HT-29 (cell line): ENCODE measurements around the gene MT1G. TPM values are rescaled to one million over a fixed set of nuclear protein-coding genes. Genes with fewer than 3 reads are reported as not detected.
"Not testable (repeated sequence)": the region's sequence is repeated elsewhere in the genome, so short reads cannot be mapped to it uniquely, and the experiment has no call there.

Source experiments
- DNase-seq: peaks from one replicate; pipeline ENCODE4 v3.0.0-alpha.2; 2015; ENCODE audit warnings: low spot score
- total RNA-seq: library from RNA; depleted of rRNA; stranded (reverse); fragments of >200 nt; shearing (Covaris generic); gene quantifications from 2 replicates; pipeline ENCODE4 v1.2.3, GENCODE V29; 2014; rRNA removed

The MT1G gene
- 0.50 and 1.5 TPM in 2 replicates for total RNA-seq

DNA sequence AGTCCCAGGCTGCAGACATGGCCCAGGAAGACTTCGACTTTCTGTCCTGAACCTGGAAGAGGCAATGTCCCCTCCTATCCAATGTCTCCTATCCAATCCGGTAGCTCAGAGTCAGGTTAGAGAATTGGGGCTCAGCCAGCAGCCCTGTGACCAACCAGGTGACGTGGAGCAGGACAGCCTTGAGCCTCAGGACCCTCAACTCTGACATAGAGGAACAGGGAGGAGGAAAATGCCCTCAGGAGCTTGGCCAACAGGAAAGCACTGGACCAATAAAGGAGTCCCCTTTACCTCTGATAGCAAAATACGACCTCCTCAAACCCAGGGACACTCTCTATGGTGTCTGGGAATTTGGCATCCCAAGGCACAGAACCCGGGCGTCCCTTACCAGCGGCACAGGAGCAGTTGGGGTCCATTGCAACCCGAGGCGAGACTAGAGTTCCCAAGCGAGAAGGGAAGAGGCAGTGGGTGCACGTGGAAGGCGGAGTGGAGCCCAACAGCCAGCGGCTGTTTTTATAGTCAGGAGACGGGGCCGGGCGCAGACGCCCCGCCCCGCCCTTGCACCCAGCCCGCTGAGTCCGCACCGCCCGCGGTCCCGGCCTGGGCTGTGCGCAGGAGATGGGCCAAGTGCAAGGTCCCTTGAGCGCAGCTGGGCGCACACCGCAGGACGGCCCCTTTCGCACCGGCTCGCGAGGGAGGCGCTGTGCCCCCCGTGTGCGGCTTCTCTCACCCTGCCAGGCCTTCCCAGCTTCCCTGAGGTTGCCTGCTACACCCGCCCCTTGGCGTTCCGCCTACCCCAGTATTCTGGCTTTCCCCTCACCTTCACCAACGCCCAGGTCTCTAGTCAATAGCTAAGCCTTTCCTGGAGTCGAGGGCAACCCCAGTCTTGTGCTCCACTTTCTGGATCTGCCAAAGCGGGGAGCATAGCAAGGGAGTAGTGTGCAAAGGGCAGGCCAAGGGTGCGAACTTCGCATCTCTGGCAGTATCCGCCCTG is at the start of gene MT1G:
MT1G (minus strand) TSS at position 485 of the 991 bp plus-strand sequence; CDS start at position 413, 72 bp downstream.
- no peak for DNase-seq

GRCh38 chr16:56717532-56717931 is 49.7 kb upstream of the MT1G start:
- DNase-seq, result not testable (repeated sequence)

- DNase-seq, result no peak
Observed at GRCh38 chr16:56716761-56717160, 48.9 kb upstream of the MT1G start.

- no peak for DNase-seq
Observed at GRCh38 chr16:56715126-56715525, 47.3 kb upstream of the MT1G start.

- no peak for DNase-seq
Observed at GRCh38 chr16:56713794-56714193, 45.9 kb upstream of the MT1G start.

GRCh38 chr16:56711862-56712261 is 44.0 kb upstream of the MT1G start:
- DNase-seq, result no peak

GRCh38 chr16:56710181-56710737 is 42.4 kb upstream of the MT1G start:
- DNase-seq, result no peak

DNA sequence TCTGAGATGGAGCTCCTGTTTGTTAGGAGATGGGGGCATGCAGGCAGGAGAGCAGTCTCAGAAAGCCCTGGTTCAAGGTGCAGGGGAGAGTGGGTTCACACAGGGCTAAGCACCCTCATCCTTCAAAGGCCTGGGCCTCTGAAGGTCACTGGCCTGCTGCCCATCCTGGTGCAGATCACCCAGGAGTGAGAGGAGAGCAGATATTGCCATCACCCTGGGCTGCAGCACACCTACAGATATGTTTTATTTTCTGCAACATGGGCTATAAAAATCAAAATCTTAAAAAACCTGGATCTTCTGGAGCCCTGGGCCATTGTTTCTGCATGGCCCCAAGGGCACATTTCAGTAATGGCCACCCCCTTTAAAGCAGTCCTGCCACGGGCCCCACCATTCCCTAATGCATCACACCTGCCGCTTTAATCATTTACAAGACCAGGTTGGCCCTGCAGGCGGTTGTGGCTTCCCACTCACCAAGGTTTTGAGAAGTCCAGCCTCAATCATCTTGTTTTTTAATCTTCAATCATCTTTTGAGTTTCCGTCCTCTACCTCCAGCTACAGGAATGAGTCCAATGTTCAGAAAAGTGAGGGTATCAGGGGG is 41.7 kb upstream of the MT1G start:
- DNase-seq, result no peak

DNA sequence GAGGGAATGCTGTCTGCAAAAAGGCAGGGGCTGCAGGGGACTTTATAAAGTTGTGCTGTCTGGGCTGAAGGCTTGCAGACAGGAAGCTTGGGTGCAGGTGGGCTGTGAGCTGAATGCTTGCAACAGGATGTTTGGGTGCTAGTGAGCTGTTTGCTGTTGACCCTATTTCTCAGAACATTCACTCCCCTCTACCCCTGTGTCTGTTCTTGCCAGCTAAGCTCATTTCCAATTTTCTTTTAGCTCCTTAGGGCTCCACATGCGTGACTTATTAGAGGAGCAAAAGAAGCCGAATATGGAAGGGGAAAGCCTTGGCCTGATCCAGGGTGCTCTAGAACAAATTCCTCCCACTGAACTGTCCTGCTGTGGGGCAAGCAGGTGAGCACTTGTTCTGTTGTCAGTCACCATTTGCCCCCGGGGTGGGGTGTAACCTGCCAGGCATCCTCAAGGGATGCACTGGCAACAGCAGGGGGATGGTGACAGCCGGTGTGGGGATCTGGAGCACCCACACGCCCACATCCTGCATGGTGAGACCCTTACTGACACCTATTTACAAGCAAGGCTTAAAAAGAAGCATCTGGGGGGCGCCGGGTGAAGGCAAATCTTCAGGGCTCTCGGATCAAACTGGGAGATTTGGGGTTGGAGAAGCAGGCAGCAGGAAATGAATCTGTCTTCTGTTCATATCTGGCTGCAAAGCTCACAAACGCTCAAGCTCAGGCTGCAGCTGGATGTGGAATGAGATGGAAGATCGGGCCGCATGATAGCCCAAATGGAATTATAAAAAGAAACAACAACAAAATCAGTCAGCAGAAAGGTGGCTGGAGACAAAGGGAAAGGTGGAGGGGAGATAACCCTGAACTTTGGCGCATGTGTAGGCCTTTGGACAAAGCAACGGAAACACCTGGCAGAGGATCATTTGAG is 40.9 kb upstream of the MT1G start:
- no peak for DNase-seq

GRCh38 chr16:56702836-56703235 is 35.0 kb upstream of the MT1G start:
- DNase-seq, result no peak

DNA sequence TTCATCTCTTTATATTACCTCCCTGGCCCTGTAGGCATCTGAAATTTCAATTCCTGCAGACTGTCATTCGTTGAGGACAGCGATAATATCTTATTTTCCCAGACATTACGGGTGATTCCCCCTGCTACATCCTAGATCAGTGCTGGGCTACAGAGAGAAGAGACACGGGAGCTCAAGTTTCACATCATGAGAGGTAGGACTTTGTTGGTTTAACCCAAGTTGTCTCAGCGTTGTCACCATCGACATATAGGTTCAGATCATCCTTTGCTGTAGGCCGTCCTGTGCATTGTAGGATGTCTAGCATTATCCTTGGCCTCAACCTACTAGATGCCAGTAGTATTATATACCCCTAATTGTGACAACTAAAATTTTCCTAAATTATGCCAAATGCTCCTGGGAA is 33.7 kb upstream of the MT1G start:
- DNase-seq, result no peak

DNA sequence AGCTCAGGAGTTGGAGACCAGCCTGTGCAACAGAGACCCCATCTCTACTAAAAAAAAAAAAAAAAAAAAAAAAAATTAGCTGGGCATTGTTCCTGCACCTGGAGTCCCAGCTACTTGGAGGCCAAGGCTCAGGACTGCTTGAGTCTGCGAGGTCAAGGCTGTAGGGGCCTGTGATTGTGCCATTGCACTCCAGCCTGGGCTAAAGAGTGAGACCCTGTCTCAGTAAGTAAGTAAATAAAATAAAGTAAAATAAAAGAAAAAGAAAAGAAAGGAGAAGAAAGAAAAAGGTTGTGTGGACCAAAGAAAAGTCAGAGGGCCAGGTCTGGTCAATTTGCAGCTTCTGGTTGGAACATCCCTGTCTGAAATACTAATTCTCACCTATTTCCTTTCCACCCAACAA is 32.8 kb upstream of the MT1G start:
- no peak for DNase-seq

GRCh38 chr16:56700195-56700594 is 32.3 kb upstream of the MT1G start:
- no peak for DNase-seq

- no peak for DNase-seq
Observed at GRCh38 chr16:56697456-56698155, 29.7 kb upstream of the MT1G start.

- DNase-seq, result no peak
Observed at GRCh38 chr16:56695246-56695645, 27.4 kb upstream of the MT1G start.

- peak; percentile 25 for DNase-seq
Observed at GRCh38 chr16:56691885-56692284, 24.0 kb upstream of the MT1G start.

GRCh38 chr16:56690420-56691122 is 22.7 kb upstream of the MT1G start:
- no peak for DNase-seq

DNA sequence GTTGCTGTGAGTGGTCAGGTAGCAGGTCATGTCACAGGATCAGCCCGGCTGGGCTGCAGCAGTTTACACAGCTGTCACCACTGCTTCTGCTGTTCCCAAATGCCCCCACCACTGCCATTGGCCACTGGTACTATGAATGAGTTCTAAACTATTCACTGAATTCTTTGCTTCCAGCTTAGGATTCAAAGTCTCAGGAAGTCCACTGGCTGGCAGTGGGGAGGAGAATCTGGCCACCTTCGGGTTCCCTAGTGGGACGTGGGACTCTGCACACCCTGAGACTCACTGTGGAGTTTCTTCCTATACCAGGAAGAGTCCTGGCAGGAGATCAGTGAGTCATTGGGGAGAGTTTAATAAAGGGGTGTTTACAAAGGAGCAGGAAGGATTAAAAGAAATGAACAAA is 21.3 kb upstream of the MT1G start:
- no peak for DNase-seq

- no peak for DNase-seq
Observed at GRCh38 chr16:56688762-56689161, 20.9 kb upstream of the MT1G start.

- DNase-seq, result no peak
Observed at GRCh38 chr16:56686758-56687157, 18.9 kb upstream of the MT1G start.
